ENCODE measurements around the gene DCAF4.

Gene DCAF4

DNA sequence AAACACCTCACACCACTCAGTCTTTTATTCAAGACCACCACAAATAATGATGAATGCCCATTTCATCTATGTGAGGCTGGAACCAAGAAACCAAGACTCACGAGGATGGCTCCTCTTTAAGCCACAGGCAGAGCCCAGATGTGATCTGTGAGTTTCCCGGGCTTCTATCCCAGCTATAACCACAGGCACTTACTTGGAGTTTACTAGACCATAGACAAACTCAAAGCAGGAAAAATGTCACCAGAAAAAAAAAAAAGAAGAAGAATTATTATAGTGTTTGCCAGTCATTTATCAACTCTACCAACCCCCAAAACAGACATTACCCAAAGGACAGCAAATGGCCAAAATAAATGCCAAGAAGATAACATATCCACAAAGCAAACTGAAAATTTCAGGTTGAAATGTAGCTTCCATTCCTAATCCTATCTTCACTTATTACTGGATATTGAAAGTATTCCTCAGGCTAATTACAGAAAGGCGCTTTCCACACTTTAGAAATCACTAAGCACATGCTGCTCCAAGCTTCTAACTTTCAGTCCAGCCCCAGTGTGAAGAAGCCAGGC, 56.0 kb downstream of the DCAF4 start:
- H3K27me3 ChIP-seq (ENCODE audit: insufficient read depth, poor library complexity, severe bottlenecking) = no peaks in the 10 kb centered on the region
- H3K36me3 ChIP-seq (ENCODE audit: low read depth) = peaks cover 20% of the 10 kb centered on the region
- H3K9me3 ChIP-seq (ENCODE audit: severe bottlenecking) = no peaks in the 10 kb centered on the region
- ATAC-seq (ENCODE audit: low read depth) (no peak), DNase-seq (ENCODE audit: low spot score) (no peak)
- H3K4me3 ChIP-seq (ENCODE audit: severe bottlenecking) = no peak overlapping the region
- no peaks in the 10 kb centered on the region for H3K4me1 ChIP-seq (ENCODE audit: insufficient read depth, poor library complexity, severe bottlenecking)
- TF ChIP-seq, protein P1, sequence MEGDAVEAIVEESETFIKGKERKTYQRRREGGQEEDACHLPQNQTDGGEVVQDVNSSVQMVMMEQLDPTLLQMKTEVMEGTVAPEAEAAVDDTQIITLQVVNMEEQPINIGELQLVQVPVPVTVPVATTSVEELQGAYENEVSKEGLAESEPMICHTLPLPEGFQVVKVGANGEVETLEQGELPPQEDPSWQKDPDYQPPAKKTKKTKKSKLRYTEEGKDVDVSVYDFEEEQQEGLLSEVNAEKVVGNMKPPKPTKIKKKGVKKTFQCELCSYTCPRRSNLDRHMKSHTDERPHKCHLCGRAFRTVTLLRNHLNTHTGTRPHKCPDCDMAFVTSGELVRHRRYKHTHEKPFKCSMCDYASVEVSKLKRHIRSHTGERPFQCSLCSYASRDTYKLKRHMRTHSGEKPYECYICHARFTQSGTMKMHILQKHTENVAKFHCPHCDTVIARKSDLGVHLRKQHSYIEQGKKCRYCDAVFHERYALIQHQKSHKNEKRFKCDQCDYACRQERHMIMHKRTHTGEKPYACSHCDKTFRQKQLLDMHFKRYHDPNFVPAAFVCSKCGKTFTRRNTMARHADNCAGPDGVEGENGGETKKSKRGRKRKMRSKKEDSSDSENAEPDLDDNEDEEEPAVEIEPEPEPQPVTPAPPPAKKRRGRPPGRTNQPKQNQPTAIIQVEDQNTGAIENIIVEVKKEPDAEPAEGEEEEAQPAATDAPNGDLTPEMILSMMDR (IDR thresholded peaks at IDR 0.05; ENCODE audit: poor library complexity, severe bottlenecking) = no peak
- H3K27ac ChIP-seq (ENCODE audit: poor library complexity, severe bottlenecking) = no peak overlapping the region

DNA sequence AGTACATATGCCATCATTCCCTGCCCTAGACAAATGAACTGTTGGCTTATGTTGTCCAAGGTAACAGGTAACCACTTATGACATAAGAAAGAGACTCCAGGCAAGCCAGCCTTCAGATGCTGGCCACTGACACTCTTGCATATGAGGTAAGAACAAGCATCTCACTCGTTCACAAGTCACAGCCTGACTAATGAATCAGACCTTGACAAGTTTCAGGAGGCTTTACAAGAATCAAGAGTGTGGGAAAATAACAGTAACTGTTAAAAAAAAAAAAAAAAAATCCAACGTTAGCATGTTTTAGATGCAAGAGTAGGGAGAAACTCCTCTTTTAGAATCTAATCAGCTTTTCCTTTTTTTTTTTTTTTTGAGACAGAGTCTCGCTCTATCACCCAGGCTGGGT, 60.0 kb downstream of the DCAF4 start:
- TF ChIP-seq, protein P1 (IDR thresholded peaks at IDR 0.05; ENCODE audit: poor library complexity, severe bottlenecking) = no peak
- Histone ChIP-seq H3K36me3 (ENCODE audit: low read depth) (peaks cover 13% of the 10 kb centered on the region), H3K27ac (ENCODE audit: poor library complexity, severe bottlenecking) (no peak overlapping the region), H3K27me3 (ENCODE audit: insufficient read depth, poor library complexity, severe bottlenecking) (no peaks in the 10 kb centered on the region), H3K4me3 (ENCODE audit: severe bottlenecking) (no peak overlapping the region), H3K9me3 (ENCODE audit: severe bottlenecking) (no peaks in the 10 kb centered on the region), H3K4me1 (ENCODE audit: insufficient read depth, poor library complexity, severe bottlenecking) (no peaks in the 10 kb centered on the region)
- ATAC-seq (ENCODE audit: low read depth) (no peak), DNase-seq (ENCODE audit: low spot score) (no peak)

DNA sequence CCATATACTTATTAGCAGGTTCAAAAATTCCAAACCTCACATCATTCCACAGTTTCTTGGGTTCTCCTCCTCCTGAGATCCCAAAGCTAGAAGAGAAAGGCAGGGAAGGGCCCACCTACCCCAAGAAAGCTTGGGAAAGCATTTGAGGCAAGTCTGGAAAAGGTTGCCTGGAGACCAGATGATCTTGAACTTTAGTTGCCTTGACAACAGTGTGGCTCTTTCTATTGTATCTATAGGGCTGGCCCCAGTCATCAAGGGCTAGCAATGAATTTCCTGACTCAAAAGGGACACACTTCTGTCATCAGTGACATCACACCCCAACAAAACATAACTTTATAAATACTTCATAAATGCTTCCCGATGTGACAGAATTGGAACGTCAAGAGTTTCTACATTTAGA, 60.6 kb downstream of the DCAF4 start:
- ATAC-seq (ENCODE audit: low read depth) = no peak
- no peak for DNase-seq (ENCODE audit: low spot score)

DNA sequence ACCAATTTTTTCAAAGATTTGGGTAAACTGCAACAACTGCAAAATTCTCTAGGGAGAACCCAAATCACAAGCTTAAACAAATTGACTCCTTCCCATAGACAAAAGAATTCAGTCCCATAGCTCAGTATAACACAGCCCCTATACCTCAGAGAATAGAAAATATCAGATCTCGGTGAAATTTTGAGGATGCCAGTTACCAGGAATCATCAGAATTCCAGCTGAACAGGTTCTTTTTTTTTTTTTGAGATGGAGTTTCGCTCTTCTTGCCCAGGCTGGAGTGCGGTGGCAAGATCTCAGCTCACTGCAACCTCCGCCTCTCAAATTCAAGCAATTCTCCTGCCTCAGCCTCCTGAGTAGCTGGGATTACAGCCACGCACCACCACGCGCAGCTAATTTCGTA, 63.9 kb downstream of the DCAF4 start:
- no peak for DNase-seq (ENCODE audit: low spot score)
- Histone ChIP-seq H3K27me3 (ENCODE audit: insufficient read depth, poor library complexity, severe bottlenecking) (no peaks in the 10 kb centered on the region), H3K27ac (ENCODE audit: poor library complexity, severe bottlenecking) (no peak overlapping the region), H3K9me3 (ENCODE audit: severe bottlenecking) (no peaks in the 10 kb centered on the region), H3K36me3 (ENCODE audit: low read depth) (peaks cover 19% of the 10 kb centered on the region; the same call in 1 of the 2 replicates), H3K4me1 (ENCODE audit: insufficient read depth, poor library complexity, severe bottlenecking) (no peaks in the 10 kb centered on the region), H3K4me3 (ENCODE audit: severe bottlenecking) (no peak overlapping the region)
- TF ChIP-seq, protein P1 (IDR thresholded peaks at IDR 0.05; ENCODE audit: poor library complexity, severe bottlenecking) = no peak
- ATAC-seq (ENCODE audit: low read depth) = no peak

More for the DNA sequence above, 60.6 kb downstream of the DCAF4 start:
- no peak overlapping the region for H3K4me3 ChIP-seq (ENCODE audit: severe bottlenecking)
- H3K27ac ChIP-seq (ENCODE audit: poor library complexity, severe bottlenecking) = no peak overlapping the region
- TF ChIP-seq, protein P1 (IDR thresholded peaks at IDR 0.05; ENCODE audit: poor library complexity, severe bottlenecking) = no peak
- H3K36me3 ChIP-seq (ENCODE audit: low read depth) = peaks cover 12% of the 10 kb centered on the region; the same call in 1 of the 2 replicates
- no peaks in the 10 kb centered on the region for H3K27me3 ChIP-seq (ENCODE audit: insufficient read depth, poor library complexity, severe bottlenecking)
- H3K4me1 ChIP-seq (ENCODE audit: insufficient read depth, poor library complexity, severe bottlenecking) = no peaks in the 10 kb centered on the region
- no peaks in the 10 kb centered on the region for H3K9me3 ChIP-seq (ENCODE audit: severe bottlenecking)

DNA sequence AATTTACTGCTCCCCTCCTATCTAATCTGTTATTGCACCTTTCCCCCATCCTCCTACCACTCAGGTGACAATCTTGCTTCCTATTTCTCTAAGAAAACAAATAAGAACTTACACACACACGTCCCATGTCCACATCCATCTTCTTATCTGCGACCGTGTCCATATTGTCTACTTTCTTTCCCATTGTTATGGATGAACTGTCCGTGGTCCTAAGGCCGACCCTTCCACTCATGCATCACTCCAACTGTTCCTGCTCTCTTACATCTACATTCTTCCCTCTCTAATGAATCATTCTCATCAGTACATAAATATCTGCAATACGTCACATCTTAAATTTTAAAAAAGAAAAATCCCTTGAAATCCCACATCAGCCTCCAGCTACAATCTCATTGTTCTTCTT, 70.7 kb downstream of the DCAF4 start:
- H3K4me3 ChIP-seq (ENCODE audit: severe bottlenecking) = no peak overlapping the region
- DNase-seq (ENCODE audit: low spot score) (no peak), ATAC-seq (ENCODE audit: low read depth) (no peak)
- H3K4me1 ChIP-seq (ENCODE audit: insufficient read depth, poor library complexity, severe bottlenecking) = no peaks in the 10 kb centered on the region
- H3K9me3 ChIP-seq (ENCODE audit: severe bottlenecking) = no peaks in the 10 kb centered on the region
- no peaks in the 10 kb centered on the region for H3K27me3 ChIP-seq (ENCODE audit: insufficient read depth, poor library complexity, severe bottlenecking)
- H3K36me3 ChIP-seq (ENCODE audit: low read depth) = peaks cover 21% of the 10 kb centered on the region
- TF ChIP-seq, protein P1 (IDR thresholded peaks at IDR 0.05; ENCODE audit: poor library complexity, severe bottlenecking) = no peak
- H3K27ac ChIP-seq (ENCODE audit: poor library complexity, severe bottlenecking) = no peak overlapping the region

Measured in RWPE2 (cell line).